SK-N-SH treated with all-trans-retinoic acid at 6 μM for 48 hours (cell line): ENCODE results near the gene LYZ.

Experiments used
- ATAC-seq: fragments of 200-7000 bp; cut with Tn5 transposase; 3 replicates; pipeline ENCODE4 v1.9.1; 2020; ENCODE audit warnings: mild to moderate bottlenecking, moderate library complexity
- ARNTL ChIP-seq: fragments of 450-650 bp; formaldehyde crosslinking; IDR thresholded peaks from 2 replicates; pipeline ENCODE4 v1.5.0; 2020; ENCODE audit warnings: low read depth, mild to moderate bottlenecking, moderate library complexity, borderline replicate concordance
- CSDC2 ChIP-seq: fragments of 250-450 bp; sonication (Bioruptor Pico); IDR thresholded peaks from 2 replicates; pipeline ENCODE4 v1.5.0; 2020; ENCODE audit warnings: mild to moderate bottlenecking, moderate library complexity
- GLIS3 ChIP-seq: fragments of 250-450 bp; sonication (Bioruptor Pico); IDR thresholded peaks from 2 replicates; pipeline ENCODE4 v1.5.0; 2020; ENCODE audit warnings: mild to moderate bottlenecking, moderate library complexity
- ISL1 ChIP-seq: fragments of 250-450 bp; sonication (Bioruptor Pico); IDR thresholded peaks from 2 replicates; pipeline ENCODE4 v2.1.2; 2022; ENCODE audit warnings: mild to moderate bottlenecking, moderate library complexity
- OSR1 ChIP-seq: fragments of 250-450 bp; sonication (Bioruptor Pico); IDR thresholded peaks from 2 replicates; pipeline ENCODE4 v1.8.0; 2022; ENCODE audit warnings: moderate library complexity, mild to moderate bottlenecking, inconsistent platforms
- PPARA ChIP-seq: fragments of 250-450 bp; sonication (Bioruptor Pico); IDR thresholded peaks from 2 replicates; pipeline ENCODE4 v1.5.0; 2020; ENCODE audit warnings: mild to moderate bottlenecking, borderline replicate concordance
- RARB ChIP-seq: fragments of 250-450 bp; sonication (Bioruptor Pico); IDR thresholded peaks from 2 replicates; pipeline ENCODE4 v1.8.0; 2021; ENCODE audit warnings: mild to moderate bottlenecking, moderate library complexity
- SNAI2 ChIP-seq: fragments of 250-450 bp; sonication (Bioruptor Pico); IDR thresholded peaks from 2 replicates; pipeline ENCODE4 v1.5.0; 2020; ENCODE audit warnings: mild to moderate bottlenecking, moderate library complexity
- TOX ChIP-seq: fragments of 250-450 bp; sonication (Bioruptor Pico); IDR thresholded peaks from 2 replicates; pipeline ENCODE4 v1.8.0; 2021; ENCODE audit warnings: mild to moderate bottlenecking, moderate library complexity, borderline replicate concordance
- ZC3H10 ChIP-seq: fragments of 250-450 bp; sonication (Bioruptor Pico); IDR thresholded peaks from 2 replicates; pipeline ENCODE4 v1.5.1; 2021; ENCODE audit warnings: mild to moderate bottlenecking, moderate library complexity
- ZFP3 ChIP-seq: fragments of 250-450 bp; sonication (Bioruptor Pico); IDR thresholded peaks from 2 replicates; pipeline ENCODE4 v1.5.0; 2020; ENCODE audit warnings: mild to moderate bottlenecking, moderate library complexity
- ZFP30 ChIP-seq: fragments of 450-650 bp; formaldehyde crosslinking; IDR thresholded peaks from 2 replicates; pipeline ENCODE4 v1.5.0; 2022; ENCODE audit warnings: mild to moderate bottlenecking, moderate library complexity
- ZNF70 ChIP-seq: fragments of 450-650 bp; formaldehyde crosslinking; IDR thresholded peaks from 2 replicates; pipeline ENCODE4 v1.5.0; 2020; ENCODE audit warnings: mild to moderate bottlenecking, moderate library complexity
- ZNF8 ChIP-seq: fragments of 450-650 bp; formaldehyde crosslinking; IDR thresholded peaks from 2 replicates; pipeline ENCODE4 v1.5.0; 2020; ENCODE audit warnings: mild to moderate bottlenecking, moderate library complexity
- TF ChIP-seq, protein P1 (sequence below): fragments of 250-450 bp; sonication (Bioruptor Pico); IDR thresholded peaks from 2 replicates; pipeline ENCODE4 v1.5.1; 2021; ENCODE audit warnings: mild to moderate bottlenecking, moderate library complexity
- TF ChIP-seq, protein P2 (sequence below): fragments of 250-450 bp; sonication (Bioruptor Pico); IDR thresholded peaks from 2 replicates; pipeline ENCODE4 v1.8.0; 2021; ENCODE audit warnings: low read depth, mild to moderate bottlenecking, moderate library complexity, borderline replicate concordance
- TF ChIP-seq, protein P3 (sequence below): fragments of 250-450 bp; sonication (Bioruptor Pico); IDR thresholded peaks from 2 replicates; pipeline ENCODE4 v1.5.0; 2020; ENCODE audit warnings: mild to moderate bottlenecking, moderate library complexity

The LYZ gene

GRCh38 chr12:69343885-69344612 is 4.1 kb upstream of the LYZ start:
- TF ChIP-seq CSDC2 (CRISPR knock-in tag) (no peak), ZC3H10 (CRISPR knock-in tag) (no peak), OSR1 (CRISPR knock-in tag) (no peak), GLIS3 (CRISPR knock-in tag) (no peak), ISL1 (no peak), PPARA (CRISPR knock-in tag) (no peak)
- TF ChIP-seq, protein P1, sequence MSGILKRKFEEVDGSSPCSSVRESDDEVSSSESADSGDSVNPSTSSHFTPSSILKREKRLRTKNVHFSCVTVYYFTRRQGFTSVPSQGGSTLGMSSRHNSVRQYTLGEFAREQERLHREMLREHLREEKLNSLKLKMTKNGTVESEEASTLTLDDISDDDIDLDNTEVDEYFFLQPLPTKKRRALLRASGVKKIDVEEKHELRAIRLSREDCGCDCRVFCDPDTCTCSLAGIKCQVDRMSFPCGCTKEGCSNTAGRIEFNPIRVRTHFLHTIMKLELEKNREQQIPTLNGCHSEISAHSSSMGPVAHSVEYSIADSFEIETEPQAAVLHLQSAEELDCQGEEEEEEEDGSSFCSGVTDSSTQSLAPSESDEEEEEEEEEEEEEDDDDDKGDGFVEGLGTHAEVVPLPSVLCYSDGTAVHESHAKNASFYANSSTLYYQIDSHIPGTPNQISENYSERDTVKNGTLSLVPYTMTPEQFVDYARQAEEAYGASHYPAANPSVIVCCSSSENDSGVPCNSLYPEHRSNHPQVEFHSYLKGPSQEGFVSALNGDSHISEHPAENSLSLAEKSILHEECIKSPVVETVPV (CRISPR knock-in tag), result no peak
- no peak for ATAC-seq

- TF ChIP-seq GLIS3 (CRISPR knock-in tag), result no peak
- TF ChIP-seq RARB, result no peak
- TF ChIP-seq ZFP30, result no peak
- TF ChIP-seq, protein P2, sequence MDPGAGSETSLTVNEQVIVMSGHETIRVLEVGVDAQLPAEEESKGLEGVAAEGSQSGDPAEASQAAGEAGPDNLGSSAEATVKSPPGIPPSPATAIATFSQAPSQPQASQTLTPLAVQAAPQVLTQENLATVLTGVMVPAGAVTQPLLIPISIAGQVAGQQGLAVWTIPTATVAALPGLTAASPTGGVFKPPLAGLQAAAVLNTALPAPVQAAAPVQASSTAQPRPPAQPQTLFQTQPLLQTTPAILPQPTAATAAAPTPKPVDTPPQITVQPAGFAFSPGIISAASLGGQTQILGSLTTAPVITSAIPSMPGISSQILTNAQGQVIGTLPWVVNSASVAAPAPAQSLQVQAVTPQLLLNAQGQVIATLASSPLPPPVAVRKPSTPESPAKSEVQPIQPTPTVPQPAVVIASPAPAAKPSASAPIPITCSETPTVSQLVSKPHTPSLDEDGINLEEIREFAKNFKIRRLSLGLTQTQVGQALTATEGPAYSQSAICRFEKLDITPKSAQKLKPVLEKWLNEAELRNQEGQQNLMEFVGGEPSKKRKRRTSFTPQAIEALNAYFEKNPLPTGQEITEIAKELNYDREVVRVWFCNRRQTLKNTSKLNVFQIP, result no peak
- no peak for TF ChIP-seq ARNTL (CRISPR knock-in tag)
- TF ChIP-seq, protein P1 (CRISPR knock-in tag), result no peak
- no peak for TF ChIP-seq SNAI2 (CRISPR knock-in tag)
- TF ChIP-seq ZNF8 (CRISPR knock-in tag), result no peak
- TF ChIP-seq OSR1 (CRISPR knock-in tag), result no peak
- TF ChIP-seq CSDC2 (CRISPR knock-in tag), result no peak
- no peak for ATAC-seq
Measured at GRCh38 chr12:69345077-69345476, 3.1 kb upstream of the LYZ start.

GRCh38 chr12:69345742-69346141 is 2.4 kb upstream of the LYZ start:
- no peak for TF ChIP-seq SNAI2 (CRISPR knock-in tag)
- TF ChIP-seq, all 23 proteins: peak for 0
- ATAC-seq, result no peak

- ATAC-seq, result no peak
Measured at GRCh38 chr12:69350002-69350626, 1.9 kb downstream of the LYZ start.

More at GRCh38 chr12:69350002-69350626, 1.9 kb downstream of the LYZ start:
- TF ChIP-seq TOX (CRISPR knock-in tag) (no peak), ZNF70 (CRISPR knock-in tag) (no peak), ZFP30 (no peak), ZC3H10 (CRISPR knock-in tag) (no peak), PPARA (CRISPR knock-in tag) (no peak), ARNTL (CRISPR knock-in tag) (no peak), CSDC2 (CRISPR knock-in tag) (no peak), ZFP3 (CRISPR knock-in tag) (no peak), GLIS3 (CRISPR knock-in tag) (no peak), OSR1 (CRISPR knock-in tag) (no peak)
- TF ChIP-seq, protein P3, sequence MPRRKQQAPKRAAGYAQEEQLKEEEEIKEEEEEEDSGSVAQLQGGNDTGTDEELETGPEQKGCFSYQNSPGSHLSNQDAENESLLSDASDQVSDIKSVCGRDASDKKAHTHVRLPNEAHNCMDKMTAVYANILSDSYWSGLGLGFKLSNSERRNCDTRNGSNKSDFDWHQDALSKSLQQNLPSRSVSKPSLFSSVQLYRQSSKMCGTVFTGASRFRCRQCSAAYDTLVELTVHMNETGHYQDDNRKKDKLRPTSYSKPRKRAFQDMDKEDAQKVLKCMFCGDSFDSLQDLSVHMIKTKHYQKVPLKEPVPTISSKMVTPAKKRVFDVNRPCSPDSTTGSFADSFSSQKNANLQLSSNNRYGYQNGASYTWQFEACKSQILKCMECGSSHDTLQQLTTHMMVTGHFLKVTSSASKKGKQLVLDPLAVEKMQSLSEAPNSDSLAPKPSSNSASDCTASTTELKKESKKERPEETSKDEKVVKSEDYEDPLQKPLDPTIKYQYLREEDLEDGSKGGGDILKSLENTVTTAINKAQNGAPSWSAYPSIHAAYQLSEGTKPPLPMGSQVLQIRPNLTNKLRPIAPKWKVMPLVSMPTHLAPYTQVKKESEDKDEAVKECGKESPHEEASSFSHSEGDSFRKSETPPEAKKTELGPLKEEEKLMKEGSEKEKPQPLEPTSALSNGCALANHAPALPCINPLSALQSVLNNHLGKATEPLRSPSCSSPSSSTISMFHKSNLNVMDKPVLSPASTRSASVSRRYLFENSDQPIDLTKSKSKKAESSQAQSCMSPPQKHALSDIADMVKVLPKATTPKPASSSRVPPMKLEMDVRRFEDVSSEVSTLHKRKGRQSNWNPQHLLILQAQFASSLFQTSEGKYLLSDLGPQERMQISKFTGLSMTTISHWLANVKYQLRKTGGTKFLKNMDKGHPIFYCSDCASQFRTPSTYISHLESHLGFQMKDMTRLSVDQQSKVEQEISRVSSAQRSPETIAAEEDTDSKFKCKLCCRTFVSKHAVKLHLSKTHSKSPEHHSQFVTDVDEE, result no peak
- TF ChIP-seq, protein P1 (CRISPR knock-in tag), result no peak
- TF ChIP-seq, protein P2, result no peak
